Panc1 (cell line): Measurements from ENCODE around the gene LYSET. TPM values are rescaled to one million over a fixed set of nuclear protein-coding genes. Genes with fewer than 3 reads are reported as not detected.
"Not testable (repeated sequence)": the region's sequence is repeated elsewhere in the genome, so short reads cannot be mapped to it uniquely, and the experiment has no call there.

Experiments
- ATAC-seq: fragments of 200-7000 bp; cut with Tn5 transposase; 2 replicates; pipeline ENCODE4 v1.9.1; 2020; ENCODE audit warnings: mild to moderate bottlenecking, moderate library complexity
- BruUV-seq: library from RNA; stranded (reverse); fragments of 400-500 nt; replicated peaks from 2 replicates; lab custom pipeline; 2021; lab: Mats Ljungman, UMichigan
- CTCF ChIA-PET: fragments of 300-600 bp; sonication (Branson Sonifier 250); formaldehyde crosslinking; loops from one replicate; lab custom pipeline; 2022; ENCODE audit warnings: antibody characterized with exemption; lab: Charles Lee
- POLR2A ChIA-PET: fragments of 300-600 bp; sonication (Branson Sonifier 250); formaldehyde crosslinking; loops from one replicate; lab custom pipeline; 2022; ENCODE audit warnings: antibody characterized with exemption; lab: Charles Lee
- DNase-seq: peaks from one replicate; pipeline ENCODE4 v3.0.0-alpha.2; 2010; ENCODE audit warnings: low read depth, low spot score
- H3K27ac ChIP-seq: 2 replicates; pipeline ENCODE4 v1.5.1; 2011; ENCODE audit warnings: mild to moderate bottlenecking, low read length, inconsistent platforms
- H3K27me3 ChIP-seq: fragments of 200-500 bp; sonication (Bioruptor generic); 2 replicates; pipeline ENCODE4 v1.6.0; 2014; ENCODE audit warnings: low read length, inconsistent platforms; ENCODE audit not compliant: control insufficient read depth, insufficient read depth
- H3K36me3 ChIP-seq: fragments of 200-500 bp; sonication (Bioruptor generic); 2 replicates; pipeline ENCODE4 v1.5.1; 2014; ENCODE audit warnings: inconsistent platforms, mild to moderate bottlenecking, low read length, moderate library complexity; ENCODE audit not compliant: control insufficient read depth, insufficient read depth
- H3K4me1 ChIP-seq: 2 replicates; pipeline ENCODE4 v1.5.1; 2011; ENCODE audit warnings: inconsistent platforms, mild to moderate bottlenecking, low read length, moderate library complexity; ENCODE audit not compliant: control insufficient read depth, insufficient read depth
- H3K4me3 ChIP-seq, 2 experiments: 2 replicates each; pipeline ENCODE4 v1.5.1; 2011 to 2012; ENCODE audit warnings: low read depth in 2 of 2, low read length in 2 of 2, mild to moderate bottlenecking in 2 of 2, inconsistent platforms in 1 of 2, moderate library complexity in 1 of 2
- H3K9me3 ChIP-seq: fragments of 200-500 bp; sonication (Bioruptor generic); 2 replicates; pipeline ENCODE4 v1.5.1; 2014; ENCODE audit warnings: low read depth, mild to moderate bottlenecking, inconsistent platforms, low read length, moderate library complexity; ENCODE audit not compliant: control insufficient read depth, insufficient read depth
- CTCF ChIP-seq: fragments of 450-650 bp; IDR thresholded peaks from 2 replicates; pipeline ENCODE4 v1.5.1; 2017; ENCODE audit warnings: mild to moderate bottlenecking
- POLR2AphosphoS5 ChIP-seq: IDR thresholded peaks from 2 replicates; pipeline ENCODE4 v1.6.1; 2012; ENCODE audit warnings: mild to moderate bottlenecking, low read depth, low read length, moderate library complexity
- SIN3A ChIP-seq: IDR thresholded peaks from 2 replicates; pipeline ENCODE4 v1.6.1; 2012; ENCODE audit warnings: low read depth, mild to moderate bottlenecking, low read length, moderate library complexity, borderline replicate concordance; ENCODE audit not compliant: insufficient read depth
- TCF7L2 ChIP-seq: IDR thresholded peaks from 2 replicates; pipeline ENCODE4 v1.6.1; 2011; ENCODE audit warnings: mild to moderate bottlenecking, low read depth, low read length, inconsistent platforms
- in situ Hi-C: cut with HindIII; loops from 2 replicates; pipeline ENCODE4 v1.10.0; 2016; ENCODE audit warnings: low sequenced_read_pairs, low pct_unique_long_range_greater_than_20kb
- intact Hi-C: fragments of 100-400 bp; cut with micrococcal nuclease; formaldehyde crosslinking; loops from one replicate; pipeline ENCODE4 v1.10.0; 2022; ENCODE audit not compliant: unreplicated experiment
- total RNA-seq: library from RNA; stranded (reverse); gene quantifications from one replicate; pipeline ENCODE4 v1.2.1, GENCODE V29; 2021; ENCODE audit not compliant: unreplicated experiment
- TF ChIP-seq, protein P1 (sequence below), 2 experiments: IDR thresholded peaks; 2 replicates each; pipeline ENCODE4 v1.6.1; 2011 to 2012; ENCODE audit warnings: low read depth in 2 of 2, control low read depth in 1 of 2, low read length in 1 of 2, mild to moderate bottlenecking in 1 of 2, moderate library complexity in 1 of 2; ENCODE audit not compliant: insufficient read depth in 1 of 2

Gene LYSET
- total RNA-seq, 1 experiment from 2014 or later: 20.9 TPM

DNA sequence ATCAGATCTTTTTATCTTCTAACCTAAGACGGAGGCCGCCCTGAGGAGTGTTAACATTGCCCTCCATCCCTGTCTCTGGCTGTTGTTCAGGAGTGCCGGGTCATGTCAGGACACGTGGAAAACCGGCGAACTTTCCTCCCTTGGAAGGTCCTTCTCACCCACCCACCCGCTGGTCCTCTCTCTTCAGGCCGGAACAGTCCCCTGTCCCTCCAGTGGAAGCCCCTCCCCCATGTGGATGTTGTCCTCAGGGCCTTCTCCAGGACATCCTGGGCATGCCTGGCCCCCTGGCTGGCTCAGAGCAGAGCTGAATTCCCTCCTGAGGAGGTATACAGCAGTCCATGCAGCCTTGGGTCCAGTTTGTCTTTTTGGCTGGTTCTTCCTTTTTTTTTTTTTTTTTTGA, 49.1 kb upstream of the LYSET start:
- DNase-seq: no peak
- H3K4me1 ChIP-seq: no peaks in the 10 kb centered on the region
- H3K27me3 ChIP-seq: no peaks in the 10 kb centered on the region
- in situ Hi-C loops (no loop called here), intact Hi-C loops (loop anchor here (10.0 kb wide), 1 partner anchor 181 kb away; no protein-coding TSS in a partner anchor)
- ATAC-seq: no peak
- CTCF ChIA-PET: no interaction called here
- no peaks in the 10 kb centered on the region for H3K36me3 ChIP-seq
- H3K4me3 ChIP-seq: no peak overlapping the region
- TF ChIP-seq POLR2AphosphoS5 (no peak), TCF7L2 (no peak), CTCF (no peak), SIN3A (no peak)
- TF ChIP-seq, protein P1, sequence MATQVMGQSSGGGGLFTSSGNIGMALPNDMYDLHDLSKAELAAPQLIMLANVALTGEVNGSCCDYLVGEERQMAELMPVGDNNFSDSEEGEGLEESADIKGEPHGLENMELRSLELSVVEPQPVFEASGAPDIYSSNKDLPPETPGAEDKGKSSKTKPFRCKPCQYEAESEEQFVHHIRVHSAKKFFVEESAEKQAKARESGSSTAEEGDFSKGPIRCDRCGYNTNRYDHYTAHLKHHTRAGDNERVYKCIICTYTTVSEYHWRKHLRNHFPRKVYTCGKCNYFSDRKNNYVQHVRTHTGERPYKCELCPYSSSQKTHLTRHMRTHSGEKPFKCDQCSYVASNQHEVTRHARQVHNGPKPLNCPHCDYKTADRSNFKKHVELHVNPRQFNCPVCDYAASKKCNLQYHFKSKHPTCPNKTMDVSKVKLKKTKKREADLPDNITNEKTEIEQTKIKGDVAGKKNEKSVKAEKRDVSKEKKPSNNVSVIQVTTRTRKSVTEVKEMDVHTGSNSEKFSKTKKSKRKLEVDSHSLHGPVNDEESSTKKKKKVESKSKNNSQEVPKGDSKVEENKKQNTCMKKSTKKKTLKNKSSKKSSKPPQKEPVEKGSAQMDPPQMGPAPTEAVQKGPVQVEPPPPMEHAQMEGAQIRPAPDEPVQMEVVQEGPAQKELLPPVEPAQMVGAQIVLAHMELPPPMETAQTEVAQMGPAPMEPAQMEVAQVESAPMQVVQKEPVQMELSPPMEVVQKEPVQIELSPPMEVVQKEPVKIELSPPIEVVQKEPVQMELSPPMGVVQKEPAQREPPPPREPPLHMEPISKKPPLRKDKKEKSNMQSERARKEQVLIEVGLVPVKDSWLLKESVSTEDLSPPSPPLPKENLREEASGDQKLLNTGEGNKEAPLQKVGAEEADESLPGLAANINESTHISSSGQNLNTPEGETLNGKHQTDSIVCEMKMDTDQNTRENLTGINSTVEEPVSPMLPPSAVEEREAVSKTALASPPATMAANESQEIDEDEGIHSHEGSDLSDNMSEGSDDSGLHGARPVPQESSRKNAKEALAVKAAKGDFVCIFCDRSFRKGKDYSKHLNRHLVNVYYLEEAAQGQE (IDR thresholded peaks at IDR 0.05; ENCODE audit: insufficient read depth in 1 of 2, low read depth in 2 of 2, low read length in 1 of 2): no peak
- POLR2A ChIA-PET: no interaction called here
- H3K9me3 ChIP-seq: no peaks in the 10 kb centered on the region
- BruUV-seq: no TSS peak
- no peak overlapping the region for H3K27ac ChIP-seq

GRCh38 chr14:93136508-93136907, 48.6 kb upstream of the LYSET start:
- in situ Hi-C loops, H3K27ac ChIP-seq, H3K4me3 ChIP-seq, H3K4me1 ChIP-seq, ATAC-seq, BruUV-seq, DNase-seq, POLR2A ChIA-PET, CTCF ChIA-PET, H3K36me3 ChIP-seq, H3K27me3 ChIP-seq, H3K9me3 ChIP-seq: not testable (repeated sequence)
- intact Hi-C loops: loop anchor here (10.0 kb wide), 1 partner anchor 182 kb away; no protein-coding TSS in a partner anchor

- Histone ChIP-seq H3K4me1 (no peaks in the 10 kb centered on the region), H3K4me3 (no peak overlapping the region), H3K9me3 (no peaks in the 10 kb centered on the region), H3K27ac (no peak overlapping the region), H3K36me3 (no peaks in the 10 kb centered on the region), H3K27me3 (no peaks in the 10 kb centered on the region)
- BruUV-seq: no TSS peak
- TF ChIP-seq SIN3A (no peak), POLR2AphosphoS5 (no peak), CTCF (no peak), TCF7L2 (no peak)
- TF ChIP-seq, protein P1 (IDR thresholded peaks at IDR 0.05; ENCODE audit: insufficient read depth in 1 of 2, low read depth in 2 of 2, low read length in 1 of 2): no peak
- no peak for ATAC-seq
- ChIA-PET CTCF (interaction anchor here (1.3 kb wide), 1 partner anchor 24 kb away, joined by 8 read pairs; no protein-coding TSS in a partner anchor), POLR2A (no interaction called here)
- intact Hi-C loops (loop anchor here (10.0 kb wide), 1 partner anchor 183 kb away; no protein-coding TSS in a partner anchor), in situ Hi-C loops (no loop called here)
- DNase-seq: no peak
Measured at GRCh38 chr14:93137864-93138263, 47.3 kb upstream of the LYSET start.
